B cell (primary cell): ENCODE data around the gene POLD2. TPM values are rescaled to one million over a fixed set of nuclear protein-coding genes. Genes with fewer than 3 reads are reported as not detected.
A peak's percentile ranks its signal among the peaks of the same experiment; 100 is the strongest.

Experiments
- ATAC-seq: fragments of 200-7000 bp; cut with Tn5 transposase; one replicate; pipeline ENCODE4 v1.10.0; 2021; ENCODE audit warnings: low read depth, mild to moderate bottlenecking, moderate number of reproducible peaks, moderate library complexity
- CTCF ChIA-PET: fragments of 350-600 bp; sonication (Branson Sonifier 250); formaldehyde crosslinking; loops from one replicate; lab custom pipeline; 2021; ENCODE audit warnings: antibody characterized with exemption, inconsistent platforms; lab: Charles Lee
- POLR2A ChIA-PET: fragments of 350-600 bp; sonication (Branson Sonifier 250); formaldehyde crosslinking; loops from one replicate; lab custom pipeline; 2021; ENCODE audit warnings: antibody characterized with exemption; lab: Charles Lee
- DNase-seq: peaks from one replicate; pipeline ENCODE4 v3.0.0; 2013
- H2AFZ ChIP-seq: 2 replicates; pipeline ENCODE4 v1.6.1; 2012; ENCODE audit warnings: mild to moderate bottlenecking, low read depth, low read length; ENCODE audit not compliant: insufficient read depth, poor library complexity, severe bottlenecking
- H3K27ac ChIP-seq, 2 donors: 1 replicate in 1 of 2; 2 replicates in 1 of 2; pipeline ENCODE4 v1.5.1; 2012 to 2013; ENCODE audit warnings: low read length in 2 of 2, mild to moderate bottlenecking in 2 of 2, moderate library complexity in 1 of 2
- H3K27me3 ChIP-seq, 4 experiments: fragments of 200-600 bp in 1 of 4; sonication (generic) in 1 of 4; replicated peaks in 1 of 4; 1 replicate in 2 of 4; 2 replicates in 2 of 4; pipeline versions ENCODE4 v1.6.1 to v1.7.0; 2013 to 2016; ENCODE audit warnings: low read length in 3 of 4, mild to moderate bottlenecking in 2 of 4, mixed read lengths in 1 of 4, moderate library complexity in 1 of 4; ENCODE audit not compliant: insufficient read depth in 4 of 4, control insufficient read depth in 3 of 4; ENCODE audit errors: control extremely low read depth in 1 of 4
- H3K36me3 ChIP-seq, 2 experiments: replicated peaks in 1 of 2; 1 replicate in 1 of 2; 2 replicates in 1 of 2; pipeline versions ENCODE4 v1.6.1 to v1.7.1; 2013; ENCODE audit warnings: low read length in 1 of 2; ENCODE audit not compliant: insufficient read depth in 2 of 2, control insufficient read depth in 1 of 2; ENCODE audit errors: control extremely low read depth in 1 of 2, extremely low read depth in 1 of 2
- H3K4me1 ChIP-seq, 2 donors: fragments of 200-600 bp in 1 of 2; sonication (generic) in 1 of 2; 1 replicate in 1 of 2; 2 replicates in 1 of 2; pipeline versions ENCODE4 v1.5.1 to v1.6.1; 2013 to 2017; ENCODE audit warnings: low read length in 2 of 2; ENCODE audit not compliant: control insufficient read depth in 2 of 2, insufficient read depth in 2 of 2
- H3K4me2 ChIP-seq: replicated peaks from 2 replicates; pipeline ENCODE3; 2012; ENCODE audit warnings: mild to moderate bottlenecking, low read depth, low read length; ENCODE audit not compliant: poor library complexity, severe bottlenecking
- H3K4me3 ChIP-seq, 5 experiments: fragments of 200-600 bp in 1 of 5; sonication (generic) in 1 of 5; 1 replicate in 3 of 5; 2 replicates in 2 of 5; pipeline versions ENCODE4 v1.5.1 to v1.7.0; 2011 to 2016; ENCODE audit warnings: low read length in 4 of 5, mild to moderate bottlenecking in 4 of 5, low read depth in 2 of 5, control low read depth in 1 of 5, moderate library complexity in 1 of 5; ENCODE audit not compliant: insufficient read depth in 1 of 5; ENCODE audit errors: control extremely low read depth in 1 of 5, extremely low read depth in 1 of 5
- H3K79me2 ChIP-seq: fragments of 200-600 bp; sonication (generic); one replicate; pipeline ENCODE4 v1.6.0; 2016; ENCODE audit warnings: low read length; ENCODE audit not compliant: control insufficient read depth, insufficient read depth
- H3K9ac ChIP-seq: fragments of 200-600 bp; sonication (generic); 2 replicates; pipeline ENCODE4 v1.6.1; 2017; ENCODE audit warnings: mild to moderate bottlenecking, low read length, moderate library complexity
- H3K9me3 ChIP-seq, 3 donors: one replicate each; pipeline versions ENCODE4 v1.6.1 to v1.7.1; 2013; ENCODE audit warnings: low read length in 2 of 3; ENCODE audit not compliant: control insufficient read depth in 2 of 3, insufficient read depth in 1 of 3; ENCODE audit errors: control extremely low read depth in 1 of 3
- H4K20me1 ChIP-seq: 2 replicates; pipeline ENCODE4 v1.6.0; 2012; ENCODE audit warnings: mild to moderate bottlenecking, low read length; ENCODE audit not compliant: insufficient read depth, control insufficient read depth, poor library complexity, severe bottlenecking
- H3K27ac Mint-ChIP-seq: one replicate; pipeline ENCODE4 v1.8.0; 2021; ENCODE audit warnings: mixed read lengths
- H3K27me3 Mint-ChIP-seq: one replicate; pipeline ENCODE4 v1.8.0; 2021; ENCODE audit warnings: mixed read lengths
- H3K4me1 Mint-ChIP-seq: one replicate; pipeline ENCODE4 v1.8.0; 2021; ENCODE audit warnings: mixed read lengths
- H3K4me3 Mint-ChIP-seq: one replicate; pipeline ENCODE4 v1.8.0; 2021; ENCODE audit warnings: mixed read lengths
- H3K9me3 Mint-ChIP-seq: one replicate; pipeline ENCODE4 v1.8.0; 2022; ENCODE audit warnings: mixed read lengths; ENCODE audit not compliant: insufficient read depth
- CTCF ChIP-seq: fragments of 200-600 bp; IDR thresholded peaks from one replicate; pipeline ENCODE4 v1.8.0; 2022; ENCODE audit warnings: antibody characterized with exemption, mild to moderate bottlenecking
- EZH2 ChIP-seq: IDR thresholded peaks from 2 replicates; pipeline ENCODE4 v1.6.1; 2012; ENCODE audit warnings: borderline replicate concordance, low read depth, mild to moderate bottlenecking, moderate library complexity, low read length; ENCODE audit not compliant: insufficient read depth, poor library complexity, severe bottlenecking
- WGBS: methylation state at CpG from one replicate; pipeline ENCODE4 v1.1.5; 2013; ENCODE audit warnings: missing lambda C conversion rate; ENCODE audit not compliant: insufficient coverage; 5-methylcytosine and 5-hydroxymethylcytosine counted together
- intact Hi-C: fragments of 100-400 bp; cut with micrococcal nuclease; formaldehyde crosslinking; loops from one replicate; pipeline ENCODE4 v1.10.0; 2022
- polyA plus RNA-seq: library from polyadenylated mRNA; depleted of rRNA; stranded (reverse); fragments of >200 nt; gene quantifications from 2 replicates; pipeline ENCODE4 v1.2.3, GENCODE V29; 2012
- total RNA-seq, 2 donors: library from RNA; stranded (reverse); fragments of 120-200 nt in 1 of 2; gene quantifications; 1 replicate in 1 of 2; 2 replicates in 1 of 2; pipeline versions ENCODE4 v1.2.3 to v1.2.4, GENCODE V29; 2013 to 2022

The POLD2 gene
- total and polyA plus RNA-seq, 2 donors (not counting 1 experiment from before 2014, with no cell fraction given) = 73.6 to 86.7 TPM

- H3K27ac Mint-ChIP-seq = no peak overlapping the region
- ChIA-PET CTCF (no interaction called here), POLR2A (no interaction called here)
- Histone ChIP-seq H3K4me1 (peaks cover 7 to 13% of the 10 kb centered on the region in 2 donors), H3K9me3 (peaks cover 0 to 1% (median 0%) of the 10 kb centered on the region in 3 donors), H2AFZ (no peak overlapping the region), H3K4me3 (no peak overlapping the region), H3K27ac (no peak overlapping the region), H3K4me2 (peak overlapping the region; percentile 44), H3K79me2 (no peaks in the 10 kb centered on the region), H3K27me3 (peaks cover 0 to 4% (median 0%) of the 10 kb centered on the region in 4 experiments), H3K9ac (no peak overlapping the region), H4K20me1 (no peaks in the 10 kb centered on the region), H3K36me3 (no peaks in the 10 kb centered on the region)
- H3K27me3 Mint-ChIP-seq = peaks cover 8% of the 10 kb centered on the region
- TF ChIP-seq EZH2 (no peak), CTCF (no peak)
- ATAC-seq (peak; percentile 45), DNase-seq (peak; percentile 51)
- no peaks in the 10 kb centered on the region for H3K9me3 Mint-ChIP-seq
- peaks cover 11% of the 10 kb centered on the region for H3K4me1 Mint-ChIP-seq
- no peak overlapping the region for H3K4me3 Mint-ChIP-seq
- intact Hi-C loops = no loop called here
Observed at GRCh38 chr7:44167920-44168319, 44.6 kb upstream of the POLD2 start.

GRCh38 chr7:44163591-44163990 lies 40.2 kb upstream of the POLD2 start:
- Mint-ChIP-seq H3K4me1 (peaks cover 7% of the 10 kb centered on the region), H3K27me3 (peaks cover 8% of the 10 kb centered on the region), H3K4me3 (no peak overlapping the region), H3K9me3 (no peaks in the 10 kb centered on the region), H3K27ac (no peak overlapping the region)
- Histone ChIP-seq H3K4me1 (peaks cover 7 to 11% of the 10 kb centered on the region in 2 donors), H3K4me2 (no peak overlapping the region), H3K27me3 (no peaks in the 10 kb centered on the region), H3K27ac (no peak overlapping the region), H3K79me2 (no peaks in the 10 kb centered on the region), H4K20me1 (no peaks in the 10 kb centered on the region), H3K9me3 (peaks cover 0 to 1% (median 0%) of the 10 kb centered on the region in 3 donors), H3K9ac (no peak overlapping the region), H3K36me3 (no peaks in the 10 kb centered on the region), H2AFZ (no peak overlapping the region), H3K4me3 (no peak overlapping the region)
- DNase-seq = no peak
- ChIA-PET CTCF (no interaction called here), POLR2A (no interaction called here)
- ATAC-seq = no peak
- WGBS = no CpG with 5 or more reads among the region's 1 CpG
- intact Hi-C loops = no loop called here
- TF ChIP-seq EZH2 (no peak), CTCF (no peak)
